Colonic mucosa (tissue), 4 donors: Measurements from ENCODE around the gene SMIM24. TPM values are rescaled to one million over a fixed set of nuclear protein-coding genes. Genes with fewer than 3 reads are reported as not detected.

Source experiments
- DNase-seq: peaks from one replicate; pipeline ENCODE4 v3.0.0-alpha.2; 2020
- H3K27ac ChIP-seq: fragments of 200-600 bp; one replicate; pipeline ENCODE4 v1.8.0; 2021
- H3K27me3 ChIP-seq: fragments of 200-600 bp; one replicate; pipeline ENCODE4 v1.8.0; 2021
- H3K36me3 ChIP-seq: fragments of 200-600 bp; one replicate; pipeline ENCODE4 v1.8.0; 2021
- H3K4me1 ChIP-seq: fragments of 200-600 bp; one replicate; pipeline ENCODE4 v1.8.0; 2021; ENCODE audit warnings: mild to moderate bottlenecking
- H3K4me3 ChIP-seq: fragments of 200-600 bp; one replicate; pipeline ENCODE4 v1.8.0; 2021
- H3K9ac ChIP-seq, 2 donors: one replicate each; pipeline ENCODE4 v1.7.0; 2013; ENCODE audit warnings: control low read depth in 2 of 2, low read depth in 2 of 2, low read length in 2 of 2
- H3K9me3 ChIP-seq: fragments of 200-600 bp; one replicate; pipeline ENCODE4 v1.8.0; 2021
- CTCF ChIP-seq: fragments of 200-600 bp; IDR thresholded peaks from one replicate; pipeline ENCODE4 v1.8.0; 2022; ENCODE audit warnings: antibody characterized with exemption, mild to moderate bottlenecking
- intact Hi-C: fragments of 100-400 bp; cut with DNase I; formaldehyde crosslinking; loops from one replicate; pipeline ENCODE4 v1.14.1; 2022
- total RNA-seq, 2 donors: library from RNA; stranded (reverse); fragmentation: NEBNext Ultra II Directional in 1 of 2; extraction: Animal tissue kit (Norgen Biotek cat#: 25700) in 1 of 2; gene quantifications; one replicate each; pipeline ENCODE4 v1.2.1, GENCODE V29; 2021
- donor health status: healthy.
- donor health status: DM: no; HTN: no; CAD: no.
- donor health status: DM: no; HTN: no; CAD: no.

SMIM24 gene
- total RNA-seq, 2 donors from 2014 or later, result 16.1 to 59.0 TPM

GRCh38 chr19:3522421-3523360 lies 42.4 kb upstream of the SMIM24 start:
- DNase-seq, result no peak

GRCh38 chr19:3521104-3521445 lies 40.8 kb upstream of the SMIM24 start:
- Histone ChIP-seq H3K9me3 (no peaks in the 10 kb centered on the region), H3K4me3 (no peak overlapping the region), H3K36me3 (peaks cover 9% of the 10 kb centered on the region), H3K27ac (no peak overlapping the region), H3K9ac (no peak overlapping the region), H3K4me1 (peaks cover 5% of the 10 kb centered on the region), H3K27me3 (no peaks in the 10 kb centered on the region)
- DNase-seq, result no peak
- no peak for TF ChIP-seq CTCF
- intact Hi-C loops, result no loop called here

More at GRCh38 chr19:3522421-3523360, 42.4 kb upstream of the SMIM24 start:
- H3K9ac ChIP-seq, result no peak overlapping the region
- H3K27ac ChIP-seq, result no peak overlapping the region
- intact Hi-C loops, result no loop called here
- no peak overlapping the region for H3K4me3 ChIP-seq
- no peaks in the 10 kb centered on the region for H3K4me1 ChIP-seq
- peaks cover 22% of the 10 kb centered on the region for H3K36me3 ChIP-seq
- TF ChIP-seq CTCF, result no peak
- no peaks in the 10 kb centered on the region for H3K9me3 ChIP-seq
- H3K27me3 ChIP-seq, result no peaks in the 10 kb centered on the region

DNA sequence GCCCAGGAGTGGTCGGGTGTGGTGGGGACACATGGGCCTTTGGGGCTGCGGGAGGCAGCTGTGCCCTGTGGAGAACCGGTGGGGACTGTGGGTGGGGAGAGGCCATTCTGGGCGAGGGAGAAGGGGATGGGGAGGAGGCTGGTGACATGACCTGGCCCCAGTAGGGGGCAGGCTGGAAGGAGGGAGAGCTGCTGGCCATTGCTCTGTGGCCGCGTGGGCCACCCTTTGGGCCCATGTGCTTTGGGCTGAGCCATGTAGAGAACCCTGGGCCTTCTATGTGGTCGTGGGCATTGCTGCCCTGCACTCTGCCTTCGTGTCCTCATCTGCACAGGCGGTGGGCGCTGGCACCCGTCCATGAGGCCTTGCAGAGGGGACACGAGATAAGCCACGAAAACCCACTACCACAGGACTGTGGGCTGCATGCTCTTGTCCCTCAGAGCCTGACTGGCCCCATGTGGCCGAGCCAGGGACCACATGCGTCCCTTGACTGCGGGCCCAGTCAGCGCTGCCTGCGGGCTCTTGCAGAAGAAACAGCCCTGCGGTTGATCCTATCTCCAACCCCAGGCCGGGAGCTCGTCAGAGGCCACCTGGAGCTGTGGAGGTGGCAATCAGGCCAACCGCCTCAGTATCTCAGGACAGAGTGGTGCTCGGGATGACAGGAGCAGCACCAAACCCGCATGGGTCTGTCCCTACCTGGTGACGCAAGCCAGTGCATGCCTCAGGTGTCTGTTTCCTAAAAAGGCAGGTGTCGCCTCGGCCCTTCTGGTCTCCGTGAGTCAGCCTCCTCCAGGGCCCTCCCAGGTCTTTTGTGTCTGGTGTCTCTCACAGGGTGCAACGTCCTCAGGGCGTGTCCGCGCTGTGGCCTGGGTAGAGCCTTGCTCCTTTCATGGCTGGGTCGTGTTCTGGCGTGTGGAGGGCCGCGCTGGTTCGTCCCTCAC lies 40.1 kb upstream of the SMIM24 start:
- TF ChIP-seq CTCF, result no peak
- intact Hi-C loops, result no loop called here

GRCh38 chr19:3519126-3519525 lies 38.8 kb upstream of the SMIM24 start:
- intact Hi-C loops, result no loop called here
- Histone ChIP-seq H3K36me3 (peaks cover under 1% of the 10 kb centered on the region), H3K9ac (no peak overlapping the region), H3K4me1 (peaks cover 5% of the 10 kb centered on the region), H3K9me3 (no peaks in the 10 kb centered on the region), H3K27me3 (no peaks in the 10 kb centered on the region), H3K4me3 (no peak overlapping the region), H3K27ac (no peak overlapping the region)
- DNase-seq, result no peak
- no peak for TF ChIP-seq CTCF

More for the DNA sequence above, 40.1 kb upstream of the SMIM24 start:
- Histone ChIP-seq H3K4me1 (peaks cover 5% of the 10 kb centered on the region), H3K9ac (no peak overlapping the region), H3K9me3 (no peaks in the 10 kb centered on the region), H3K27ac (no peak overlapping the region), H3K36me3 (peaks cover 9% of the 10 kb centered on the region), H3K27me3 (no peaks in the 10 kb centered on the region), H3K4me3 (no peak overlapping the region)
- no peak for DNase-seq

GRCh38 chr19:3518659-3519058 lies 38.3 kb upstream of the SMIM24 start:
- H3K36me3 ChIP-seq, result no peaks in the 10 kb centered on the region

More at GRCh38 chr19:3518659-3519058, 38.3 kb upstream of the SMIM24 start:
- H3K9me3 ChIP-seq, result no peaks in the 10 kb centered on the region
- TF ChIP-seq CTCF, result no peak
- DNase-seq, result no peak
- H3K27me3 ChIP-seq, result no peaks in the 10 kb centered on the region
- H3K4me1 ChIP-seq, result peaks cover 5% of the 10 kb centered on the region
- H3K27ac ChIP-seq, result no peak overlapping the region
- no peak overlapping the region for H3K4me3 ChIP-seq
- no peak overlapping the region for H3K9ac ChIP-seq
- intact Hi-C loops, result no loop called here
